B cell (primary cell): ENCODE results near the gene CCDC74A. TPM values are rescaled to one million over a fixed set of nuclear protein-coding genes. Genes with fewer than 3 reads are reported as not detected.
"Not testable (repeated sequence)": the region's sequence is repeated elsewhere in the genome, so short reads cannot be mapped to it uniquely, and the experiment has no call there.

ENCODE experiments used
- ATAC-seq: fragments of 200-7000 bp; cut with Tn5 transposase; one replicate; pipeline ENCODE4 v1.10.0; 2021; ENCODE audit warnings: low read depth, mild to moderate bottlenecking, moderate number of reproducible peaks, moderate library complexity
- CTCF ChIA-PET: fragments of 350-600 bp; sonication (Branson Sonifier 250); formaldehyde crosslinking; loops from one replicate; lab custom pipeline; 2021; ENCODE audit warnings: antibody characterized with exemption, inconsistent platforms; lab: Charles Lee
- POLR2A ChIA-PET: fragments of 350-600 bp; sonication (Branson Sonifier 250); formaldehyde crosslinking; loops from one replicate; lab custom pipeline; 2021; ENCODE audit warnings: antibody characterized with exemption; lab: Charles Lee
- DNase-seq: peaks from one replicate; pipeline ENCODE4 v3.0.0; 2013
- H2AFZ ChIP-seq: 2 replicates; pipeline ENCODE4 v1.6.1; 2012; ENCODE audit warnings: mild to moderate bottlenecking, low read depth, low read length; ENCODE audit not compliant: insufficient read depth, poor library complexity, severe bottlenecking
- H3K27ac ChIP-seq, 2 donors: 1 replicate in 1 of 2; 2 replicates in 1 of 2; pipeline ENCODE4 v1.5.1; 2012 to 2013; ENCODE audit warnings: low read length in 2 of 2, mild to moderate bottlenecking in 2 of 2, moderate library complexity in 1 of 2
- H3K27me3 ChIP-seq, 4 experiments: fragments of 200-600 bp in 1 of 4; sonication (generic) in 1 of 4; replicated peaks in 1 of 4; 1 replicate in 2 of 4; 2 replicates in 2 of 4; pipeline versions ENCODE4 v1.6.1 to v1.7.0; 2013 to 2016; ENCODE audit warnings: low read length in 3 of 4, mild to moderate bottlenecking in 2 of 4, mixed read lengths in 1 of 4, moderate library complexity in 1 of 4; ENCODE audit not compliant: insufficient read depth in 4 of 4, control insufficient read depth in 3 of 4; ENCODE audit errors: control extremely low read depth in 1 of 4
- H3K36me3 ChIP-seq, 2 experiments: replicated peaks in 1 of 2; 1 replicate in 1 of 2; 2 replicates in 1 of 2; pipeline versions ENCODE4 v1.6.1 to v1.7.1; 2013; ENCODE audit warnings: low read length in 1 of 2; ENCODE audit not compliant: insufficient read depth in 2 of 2, control insufficient read depth in 1 of 2; ENCODE audit errors: control extremely low read depth in 1 of 2, extremely low read depth in 1 of 2
- H3K4me1 ChIP-seq, 2 donors: fragments of 200-600 bp in 1 of 2; sonication (generic) in 1 of 2; 1 replicate in 1 of 2; 2 replicates in 1 of 2; pipeline versions ENCODE4 v1.5.1 to v1.6.1; 2013 to 2017; ENCODE audit warnings: low read length in 2 of 2; ENCODE audit not compliant: control insufficient read depth in 2 of 2, insufficient read depth in 2 of 2
- H3K4me2 ChIP-seq: replicated peaks from 2 replicates; pipeline ENCODE3; 2012; ENCODE audit warnings: mild to moderate bottlenecking, low read depth, low read length; ENCODE audit not compliant: poor library complexity, severe bottlenecking
- H3K4me3 ChIP-seq, 5 experiments: fragments of 200-600 bp in 1 of 5; sonication (generic) in 1 of 5; 1 replicate in 3 of 5; 2 replicates in 2 of 5; pipeline versions ENCODE4 v1.5.1 to v1.7.0; 2011 to 2016; ENCODE audit warnings: low read length in 4 of 5, mild to moderate bottlenecking in 4 of 5, low read depth in 2 of 5, control low read depth in 1 of 5, moderate library complexity in 1 of 5; ENCODE audit not compliant: insufficient read depth in 1 of 5; ENCODE audit errors: control extremely low read depth in 1 of 5, extremely low read depth in 1 of 5
- H3K79me2 ChIP-seq: fragments of 200-600 bp; sonication (generic); one replicate; pipeline ENCODE4 v1.6.0; 2016; ENCODE audit warnings: low read length; ENCODE audit not compliant: control insufficient read depth, insufficient read depth
- H3K9ac ChIP-seq: fragments of 200-600 bp; sonication (generic); 2 replicates; pipeline ENCODE4 v1.6.1; 2017; ENCODE audit warnings: mild to moderate bottlenecking, low read length, moderate library complexity
- H3K9me3 ChIP-seq, 3 donors: one replicate each; pipeline versions ENCODE4 v1.6.1 to v1.7.1; 2013; ENCODE audit warnings: low read length in 2 of 3; ENCODE audit not compliant: control insufficient read depth in 2 of 3, insufficient read depth in 1 of 3; ENCODE audit errors: control extremely low read depth in 1 of 3
- H4K20me1 ChIP-seq: 2 replicates; pipeline ENCODE4 v1.6.0; 2012; ENCODE audit warnings: mild to moderate bottlenecking, low read length; ENCODE audit not compliant: insufficient read depth, control insufficient read depth, poor library complexity, severe bottlenecking
- H3K27ac Mint-ChIP-seq: one replicate; pipeline ENCODE4 v1.8.0; 2021; ENCODE audit warnings: mixed read lengths
- H3K27me3 Mint-ChIP-seq: one replicate; pipeline ENCODE4 v1.8.0; 2021; ENCODE audit warnings: mixed read lengths
- H3K4me1 Mint-ChIP-seq: one replicate; pipeline ENCODE4 v1.8.0; 2021; ENCODE audit warnings: mixed read lengths
- H3K4me3 Mint-ChIP-seq: one replicate; pipeline ENCODE4 v1.8.0; 2021; ENCODE audit warnings: mixed read lengths
- H3K9me3 Mint-ChIP-seq: one replicate; pipeline ENCODE4 v1.8.0; 2022; ENCODE audit warnings: mixed read lengths; ENCODE audit not compliant: insufficient read depth
- EZH2 ChIP-seq: IDR thresholded peaks from 2 replicates; pipeline ENCODE4 v1.6.1; 2012; ENCODE audit warnings: borderline replicate concordance, low read depth, mild to moderate bottlenecking, moderate library complexity, low read length; ENCODE audit not compliant: insufficient read depth, poor library complexity, severe bottlenecking
- WGBS: methylation state at CpG from one replicate; pipeline ENCODE4 v1.1.5; 2013; ENCODE audit warnings: missing lambda C conversion rate; ENCODE audit not compliant: insufficient coverage; 5-methylcytosine and 5-hydroxymethylcytosine counted together
- intact Hi-C: fragments of 100-400 bp; cut with micrococcal nuclease; formaldehyde crosslinking; loops from one replicate; pipeline ENCODE4 v1.10.0; 2022
- polyA plus RNA-seq: library from polyadenylated mRNA; depleted of rRNA; stranded (reverse); fragments of >200 nt; gene quantifications from 2 replicates; pipeline ENCODE4 v1.2.3, GENCODE V29; 2012
- total RNA-seq, 2 donors: library from RNA; stranded (reverse); fragments of 120-200 nt in 1 of 2; gene quantifications; 1 replicate in 1 of 2; 2 replicates in 1 of 2; pipeline versions ENCODE4 v1.2.3 to v1.2.4, GENCODE V29; 2013 to 2022
- TF ChIP-seq, protein P1 (sequence below): fragments of 200-600 bp; IDR thresholded peaks from one replicate; pipeline ENCODE4 v1.8.0; 2022; ENCODE audit warnings: antibody characterized with exemption, mild to moderate bottlenecking

The CCDC74A gene
- total and polyA plus RNA-seq, 2 donors (not counting 1 experiment from before 2014, with no cell fraction given) = 3.1 TPM; not detected in 1

GRCh38 chr2:131520526-131520925 is 7.2 kb upstream of the CCDC74A start:
- H3K4me3 Mint-ChIP-seq = no peak overlapping the region
- no peaks in the 10 kb centered on the region for H3K4me1 Mint-ChIP-seq
- no peak for TF ChIP-seq EZH2
- TF ChIP-seq, protein P1, sequence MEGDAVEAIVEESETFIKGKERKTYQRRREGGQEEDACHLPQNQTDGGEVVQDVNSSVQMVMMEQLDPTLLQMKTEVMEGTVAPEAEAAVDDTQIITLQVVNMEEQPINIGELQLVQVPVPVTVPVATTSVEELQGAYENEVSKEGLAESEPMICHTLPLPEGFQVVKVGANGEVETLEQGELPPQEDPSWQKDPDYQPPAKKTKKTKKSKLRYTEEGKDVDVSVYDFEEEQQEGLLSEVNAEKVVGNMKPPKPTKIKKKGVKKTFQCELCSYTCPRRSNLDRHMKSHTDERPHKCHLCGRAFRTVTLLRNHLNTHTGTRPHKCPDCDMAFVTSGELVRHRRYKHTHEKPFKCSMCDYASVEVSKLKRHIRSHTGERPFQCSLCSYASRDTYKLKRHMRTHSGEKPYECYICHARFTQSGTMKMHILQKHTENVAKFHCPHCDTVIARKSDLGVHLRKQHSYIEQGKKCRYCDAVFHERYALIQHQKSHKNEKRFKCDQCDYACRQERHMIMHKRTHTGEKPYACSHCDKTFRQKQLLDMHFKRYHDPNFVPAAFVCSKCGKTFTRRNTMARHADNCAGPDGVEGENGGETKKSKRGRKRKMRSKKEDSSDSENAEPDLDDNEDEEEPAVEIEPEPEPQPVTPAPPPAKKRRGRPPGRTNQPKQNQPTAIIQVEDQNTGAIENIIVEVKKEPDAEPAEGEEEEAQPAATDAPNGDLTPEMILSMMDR = no peak
- H3K27ac Mint-ChIP-seq = no peak overlapping the region
- H3K27me3 Mint-ChIP-seq = no peaks in the 10 kb centered on the region
- Histone ChIP-seq H3K4me3 (no peak overlapping the region), H3K79me2 (no peaks in the 10 kb centered on the region), H3K4me2 (no peak overlapping the region), H4K20me1 (no peaks in the 10 kb centered on the region), H3K27me3 (no peaks in the 10 kb centered on the region), H3K27ac (no peak overlapping the region), H2AFZ (no peak overlapping the region), H3K36me3 (peaks cover 0 to 6% of the 10 kb centered on the region in 2 experiments), H3K9ac (no peak overlapping the region), H3K9me3 (no peaks in the 10 kb centered on the region), H3K4me1 (no peaks in the 10 kb centered on the region)
- no peak for DNase-seq
- no peaks in the 10 kb centered on the region for H3K9me3 Mint-ChIP-seq
- WGBS = 98% methylated on average over 8 of the region's 10 CpGs
- ChIA-PET CTCF (no interaction called here), POLR2A (no interaction called here)
- ATAC-seq = no peak
- intact Hi-C loops = no loop called here

DNA sequence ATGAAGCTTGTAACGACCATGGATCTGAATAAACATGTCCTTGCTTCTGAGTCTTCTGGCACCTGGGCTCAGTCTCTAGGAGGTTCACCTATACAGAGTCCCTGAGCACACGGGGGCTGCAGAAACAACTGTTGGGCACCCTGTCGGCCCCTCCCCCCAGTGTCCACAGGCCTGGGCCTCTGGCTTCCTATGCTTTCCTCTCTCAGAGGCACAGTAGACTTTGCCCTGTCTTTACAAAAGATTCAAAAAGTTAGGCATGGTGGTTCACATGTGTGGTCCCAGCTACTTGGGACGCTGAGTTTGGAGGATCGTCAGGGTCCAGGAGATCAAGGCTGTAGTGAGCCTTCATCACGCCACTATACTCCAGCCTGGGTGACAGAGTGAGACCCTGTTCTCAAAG is 6.2 kb upstream of the CCDC74A start:
- H3K27me3 Mint-ChIP-seq, POLR2A ChIA-PET, H3K27ac ChIP-seq, H4K20me1 ChIP-seq, H3K9ac ChIP-seq, H3K4me1 ChIP-seq, H3K9me3 ChIP-seq, H3K9me3 Mint-ChIP-seq, intact Hi-C loops, H3K27ac Mint-ChIP-seq, H2AFZ ChIP-seq, H3K27me3 ChIP-seq, H3K4me3 Mint-ChIP-seq, CTCF ChIA-PET, H3K4me3 ChIP-seq, H3K4me2 ChIP-seq, DNase-seq, H3K79me2 ChIP-seq, ATAC-seq, H3K36me3 ChIP-seq, H3K4me1 Mint-ChIP-seq: not testable (repeated sequence)
- WGBS = 80% methylated on average over 5 of the region's 6 CpGs
